IPS-NIHi11 (cell line): ENCODE measurements around the gene TBCB.

Experiments
- DNase-seq: peaks from one replicate; pipeline ENCODE4 v3.0.0; 2012; ENCODE audit warnings: mixed read lengths, low spot score

TBCB gene

GRCh38 chr19:36136964-36137686 lies 21.9 kb downstream of the TBCB start:
- peak; percentile 29 for DNase-seq

GRCh38 chr19:36139120-36139472 lies 23.8 kb downstream of the TBCB start:
- DNase-seq, result no peak

GRCh38 chr19:36139473-36140303 lies 24.4 kb downstream of the TBCB start, which contains the start of gene CAPNS1:
CAPNS1 (plus strand) TSS chr19:36140066; CDS start chr19:36141012, 946 bp downstream.
- DNase-seq, result peak; percentile 94

GRCh38 chr19:36140304-36141038 lies 25.2 kb downstream of the TBCB start:
- peak; percentile 77 for DNase-seq

- peak; percentile 92 for DNase-seq
These were observed 26.0 kb downstream of the TBCB start for GRCh38 chr19:36141039-36141927.

GRCh38 chr19:36142046-36142445 lies 26.8 kb downstream of the TBCB start:
- no peak for DNase-seq

GRCh38 chr19:36142496-36142895 lies 27.2 kb downstream of the TBCB start:
- no peak for DNase-seq

GRCh38 chr19:36144624-36145023 lies 29.4 kb downstream of the TBCB start:
- DNase-seq, result no peak

- no peak for DNase-seq
These were observed 34.6 kb downstream of the TBCB start for GRCh38 chr19:36149673-36150406.

GRCh38 chr19:36150586-36150985 lies 35.3 kb downstream of the TBCB start:
- DNase-seq, result no peak

- peak; percentile 49 for DNase-seq
These were observed 36.1 kb downstream of the TBCB start for GRCh38 chr19:36151144-36152018.

GRCh38 chr19:36152019-36152351 lies 36.7 kb downstream of the TBCB start:
- DNase-seq, result peak; percentile 26

GRCh38 chr19:36152352-36153091 lies 37.3 kb downstream of the TBCB start, which contains the start of gene COX7A1:
COX7A1 (minus strand) TSS chr19:36152447; CDS start chr19:36152407, 40 bp downstream.
- peak; percentile 44 for DNase-seq

- no peak for DNase-seq
These were observed 37.9 kb downstream of the TBCB start for GRCh38 chr19:36153126-36153525.

- DNase-seq, result no peak
These were observed 45.7 kb downstream of the TBCB start for GRCh38 chr19:36160821-36161596.

GRCh38 chr19:36163813-36164212 lies 48.5 kb downstream of the TBCB start:
- DNase-seq, result no peak

GRCh38 chr19:36169084-36169760 lies 54.0 kb downstream of the TBCB start:
- no peak for DNase-seq

GRCh38 chr19:36172852-36173251 lies 57.6 kb downstream of the TBCB start:
- DNase-seq, result no peak
